GM08714 (cell line): ENCODE data around the gene CUL1.

Source experiments
- H3K4me3 ChIP-seq: fragments of 200-500 bp; sonication (Bioruptor generic); 2 replicates; pipeline ENCODE4 v1.5.1; 2014; ENCODE audit warnings: mild to moderate bottlenecking, low read length, inconsistent platforms
- ZNF274 ChIP-seq: IDR thresholded peaks from 2 replicates; pipeline ENCODE4 v1.6.1; 2012; ENCODE audit warnings: mild to moderate bottlenecking, low read depth, low read length

CUL1 gene

DNA sequence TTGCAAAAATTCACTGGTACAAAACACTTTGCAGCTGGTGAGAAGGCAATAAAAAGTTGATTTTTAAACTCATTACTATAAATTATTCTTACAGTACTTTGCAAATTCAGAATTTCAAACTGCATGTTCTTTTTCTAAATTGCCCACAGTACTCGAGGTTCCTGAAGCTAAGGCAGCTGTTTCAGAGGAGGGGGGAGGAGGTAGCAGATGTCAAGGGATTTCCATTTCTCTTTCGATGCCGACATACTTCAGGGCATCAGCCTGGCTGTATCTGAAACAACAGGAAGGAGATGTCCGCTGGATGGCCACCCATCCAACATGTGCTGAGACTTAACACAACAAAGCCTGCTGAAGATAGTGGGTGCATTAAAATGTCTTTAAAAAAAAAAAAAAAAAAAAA lies 108.7 kb downstream of the CUL1 start:
- H3K4me3 ChIP-seq, result no peak overlapping the region
- no peak for TF ChIP-seq ZNF274

DNA sequence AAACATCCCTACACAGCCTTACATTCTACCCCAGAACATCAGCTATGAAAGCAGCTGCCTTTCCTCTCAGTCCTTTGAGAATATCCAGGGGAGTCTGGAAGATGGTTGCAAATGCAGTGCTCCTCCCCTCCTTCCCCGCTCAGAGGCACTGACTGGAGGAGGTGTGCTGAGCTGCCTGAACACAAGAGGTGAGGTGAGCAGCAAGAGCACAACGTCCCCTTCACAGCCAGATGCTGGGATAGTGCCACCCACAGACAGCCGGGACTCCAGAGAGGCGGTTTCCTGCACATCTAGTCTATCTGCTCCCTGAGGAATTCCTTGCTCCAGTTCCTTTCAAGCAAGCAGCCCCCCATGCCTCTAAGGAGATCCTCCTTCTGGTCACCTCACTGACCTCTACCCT lies 111.2 kb downstream of the CUL1 start:
- H3K4me3 ChIP-seq, result no peak overlapping the region
- no peak for TF ChIP-seq ZNF274

DNA sequence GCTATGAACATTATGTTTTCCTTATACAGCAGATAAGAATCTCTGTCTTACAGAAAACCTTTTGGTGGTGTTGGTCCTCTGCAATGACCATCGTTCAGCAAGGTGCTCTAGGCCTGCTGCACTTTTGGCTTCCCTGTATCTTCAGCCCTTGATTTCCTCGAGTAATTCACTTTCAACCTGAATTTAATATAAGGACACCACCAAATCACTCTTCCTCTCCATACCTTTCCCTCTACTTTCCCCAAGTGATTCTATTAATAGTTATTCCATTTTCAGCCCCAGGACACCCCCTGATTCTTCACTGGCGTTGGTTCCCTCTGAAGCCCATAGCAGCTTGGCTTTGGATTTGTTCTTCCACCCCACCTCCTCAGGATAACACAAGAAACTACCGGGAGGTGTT lies 113.2 kb downstream of the CUL1 start:
- H3K4me3 ChIP-seq, result no peak overlapping the region
- TF ChIP-seq ZNF274, result no peak

DNA sequence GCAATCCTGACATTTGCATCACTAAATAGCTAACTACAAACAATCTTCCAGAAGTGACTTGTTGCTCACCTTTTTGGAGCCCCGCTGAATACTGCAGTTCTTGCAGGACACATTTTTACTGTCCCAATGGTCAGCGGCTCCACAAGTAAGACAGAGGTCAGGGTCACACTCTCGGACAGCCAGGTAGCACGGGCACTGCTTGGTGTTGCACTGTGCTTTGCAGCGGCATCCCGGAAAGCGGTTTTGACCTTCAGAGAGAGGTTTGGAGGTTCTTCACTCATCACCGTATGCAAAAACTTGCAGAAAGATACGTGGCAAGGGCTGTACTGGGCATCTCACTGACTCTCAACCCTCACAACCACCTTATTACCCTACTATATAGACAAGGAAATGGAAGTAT lies 115.2 kb downstream of the CUL1 start:
- TF ChIP-seq ZNF274, result no peak
- H3K4me3 ChIP-seq, result no peak overlapping the region

DNA sequence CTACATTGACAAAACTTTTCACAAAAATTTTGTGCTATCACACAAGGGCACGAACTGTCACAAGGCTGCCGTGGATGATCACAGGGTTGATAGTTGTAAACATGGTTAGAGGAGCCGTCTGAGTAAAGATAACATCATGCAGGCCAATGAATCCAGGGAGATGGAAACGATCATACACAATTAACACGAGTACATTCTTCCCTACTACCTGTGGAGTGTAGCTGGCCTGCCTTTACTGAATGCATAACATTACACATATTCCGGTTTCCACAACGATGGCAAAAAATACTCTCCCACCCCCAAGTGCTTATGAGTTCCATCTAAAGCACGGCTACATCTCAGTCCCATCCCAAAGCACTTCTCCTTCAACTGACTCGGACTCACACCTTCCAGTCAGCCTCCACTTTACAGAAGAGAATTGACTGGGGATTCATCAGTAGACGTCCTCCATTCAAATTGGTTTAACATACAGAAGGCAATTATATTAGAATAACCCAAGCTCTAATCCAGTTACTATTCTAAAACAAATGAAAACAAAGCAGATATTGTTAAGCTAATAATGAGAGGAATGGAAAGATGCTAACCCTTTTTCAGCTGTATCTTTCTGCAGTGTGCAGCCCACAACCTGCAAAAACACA lies 116.3 kb downstream of the CUL1 start:
- no peak for TF ChIP-seq ZNF274
- H3K4me3 ChIP-seq, result no peak overlapping the region

DNA sequence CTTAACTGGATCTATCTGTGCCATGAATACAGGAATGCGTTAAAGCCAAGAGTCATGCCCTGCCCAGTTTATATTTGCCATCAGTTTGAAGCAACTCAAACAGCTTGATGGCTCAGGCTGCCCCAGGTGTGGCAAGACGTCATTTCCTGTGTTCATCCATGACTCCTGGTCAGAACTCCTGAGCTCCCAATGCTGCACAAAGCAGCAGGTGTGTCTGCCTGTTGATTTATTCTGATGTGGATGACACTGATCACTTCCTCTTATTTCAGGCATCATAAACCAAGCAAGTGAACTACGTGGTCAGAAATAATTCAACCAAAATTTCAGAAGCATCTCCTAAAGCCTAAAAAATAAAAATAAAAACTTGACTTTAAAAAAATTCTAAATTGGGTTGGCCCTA lies 116.9 kb downstream of the CUL1 start:
- no peak for TF ChIP-seq ZNF274
- no peak overlapping the region for H3K4me3 ChIP-seq

DNA sequence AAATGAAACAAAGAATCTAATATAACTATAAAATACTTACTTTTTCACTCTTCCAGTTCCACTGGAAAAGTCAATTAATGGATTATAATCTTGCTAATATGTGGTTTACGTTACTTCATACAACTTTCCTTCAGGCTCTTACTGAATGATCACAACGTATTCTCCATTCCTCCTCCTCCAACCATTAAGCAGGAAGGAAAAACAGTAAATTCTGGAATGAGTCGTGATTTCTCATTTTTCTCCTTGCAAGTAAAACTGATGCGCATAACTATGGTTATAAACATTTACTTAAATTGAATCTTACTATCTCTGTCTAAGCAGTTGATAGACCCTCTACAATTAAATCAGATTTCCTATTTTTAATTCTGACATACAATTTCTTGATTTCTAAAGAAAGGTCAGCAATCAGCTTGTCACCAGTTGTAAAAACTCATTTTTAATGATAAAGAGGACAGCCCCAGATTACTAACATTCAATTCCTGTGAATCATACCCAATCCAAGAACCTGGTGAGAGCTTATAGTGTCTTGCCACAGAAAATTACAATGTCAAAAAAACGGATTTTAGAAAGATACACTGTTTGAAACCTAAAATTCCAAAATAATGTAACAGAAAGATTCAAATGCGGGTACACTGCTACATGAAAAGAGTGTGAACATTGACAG lies 121.1 kb downstream of the CUL1 start:
- no peak overlapping the region for H3K4me3 ChIP-seq
- TF ChIP-seq ZNF274, result no peak

DNA sequence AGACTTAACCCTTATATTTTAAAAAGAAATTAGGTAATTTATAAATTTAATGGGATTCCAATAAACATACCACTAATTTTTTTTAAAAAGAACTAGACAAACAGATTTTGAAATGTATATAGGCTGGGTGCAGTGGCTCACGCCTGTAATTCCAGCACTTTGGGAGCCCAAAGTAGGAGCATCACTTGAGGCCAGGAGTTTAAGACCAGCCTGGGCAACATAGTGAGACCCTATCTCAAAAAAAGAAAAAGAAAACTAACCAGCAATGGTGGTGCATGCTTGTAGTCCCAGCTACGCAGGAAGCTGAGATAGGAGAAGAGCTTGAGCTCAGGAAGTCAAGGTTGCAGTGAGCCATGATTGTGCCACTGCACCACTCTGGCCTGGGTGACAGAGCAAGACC lies 122.7 kb downstream of the CUL1 start:
- no peak for TF ChIP-seq ZNF274
- H3K4me3 ChIP-seq, result no peak overlapping the region

DNA sequence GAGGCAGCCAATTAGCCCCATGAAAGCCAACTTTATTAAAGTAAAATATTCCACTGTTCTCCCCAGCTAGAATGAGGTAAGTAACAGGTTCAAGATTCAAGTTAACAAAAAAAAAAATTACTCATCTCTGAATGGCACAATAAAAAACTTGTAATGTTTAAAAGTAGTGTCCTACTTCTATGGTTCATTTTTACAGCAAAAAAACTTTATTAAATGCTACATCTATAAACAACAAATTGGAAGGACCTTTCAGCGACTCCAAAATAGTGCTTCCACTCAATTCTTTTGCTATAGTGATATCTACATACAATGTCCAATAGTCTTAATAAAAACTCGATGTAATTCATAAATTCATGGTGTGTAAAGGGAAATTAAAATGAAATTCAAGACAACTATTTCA lies 126.2 kb downstream of the CUL1 start:
- no peak overlapping the region for H3K4me3 ChIP-seq
- no peak for TF ChIP-seq ZNF274

DNA sequence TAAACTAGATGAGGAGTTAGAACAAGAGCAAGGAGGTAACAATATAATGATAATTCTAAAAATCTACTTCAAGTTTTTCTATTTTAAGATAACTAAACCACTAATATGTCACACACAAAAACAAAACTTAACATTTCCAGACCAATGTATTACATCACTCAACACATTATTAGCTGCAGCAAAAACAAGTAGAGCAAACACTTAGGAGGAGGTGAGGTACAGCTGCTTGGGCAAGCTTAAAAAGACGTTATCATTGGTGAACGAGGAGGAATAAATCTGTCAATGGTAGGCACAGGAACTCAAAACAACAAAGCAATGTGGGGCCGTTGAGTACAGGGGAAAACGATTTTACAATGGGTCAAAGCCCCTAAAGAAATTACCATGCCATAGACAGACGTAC lies 126.6 kb downstream of the CUL1 start:
- no peak for TF ChIP-seq ZNF274
- no peak overlapping the region for H3K4me3 ChIP-seq

DNA sequence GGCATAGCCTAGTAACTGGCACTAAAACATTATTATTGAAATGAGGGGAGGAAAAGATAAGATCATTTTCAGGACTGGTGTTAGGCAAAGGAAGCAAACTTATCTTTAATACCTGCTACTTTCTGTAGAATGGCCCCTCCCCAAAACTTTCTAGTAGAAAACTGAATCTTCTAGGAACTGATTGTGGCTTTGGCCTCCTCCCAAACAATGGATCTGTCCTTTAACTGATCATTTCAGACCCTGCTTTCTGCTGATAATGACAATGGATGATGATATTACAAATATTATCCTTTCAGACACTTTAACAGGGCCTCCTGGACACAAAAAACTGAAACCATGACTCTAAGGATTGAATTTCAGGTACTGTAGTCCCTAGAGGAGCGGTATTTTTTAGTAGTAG lies 130.3 kb downstream of the CUL1 start:
- no peak for TF ChIP-seq ZNF274
- no peak overlapping the region for H3K4me3 ChIP-seq

DNA sequence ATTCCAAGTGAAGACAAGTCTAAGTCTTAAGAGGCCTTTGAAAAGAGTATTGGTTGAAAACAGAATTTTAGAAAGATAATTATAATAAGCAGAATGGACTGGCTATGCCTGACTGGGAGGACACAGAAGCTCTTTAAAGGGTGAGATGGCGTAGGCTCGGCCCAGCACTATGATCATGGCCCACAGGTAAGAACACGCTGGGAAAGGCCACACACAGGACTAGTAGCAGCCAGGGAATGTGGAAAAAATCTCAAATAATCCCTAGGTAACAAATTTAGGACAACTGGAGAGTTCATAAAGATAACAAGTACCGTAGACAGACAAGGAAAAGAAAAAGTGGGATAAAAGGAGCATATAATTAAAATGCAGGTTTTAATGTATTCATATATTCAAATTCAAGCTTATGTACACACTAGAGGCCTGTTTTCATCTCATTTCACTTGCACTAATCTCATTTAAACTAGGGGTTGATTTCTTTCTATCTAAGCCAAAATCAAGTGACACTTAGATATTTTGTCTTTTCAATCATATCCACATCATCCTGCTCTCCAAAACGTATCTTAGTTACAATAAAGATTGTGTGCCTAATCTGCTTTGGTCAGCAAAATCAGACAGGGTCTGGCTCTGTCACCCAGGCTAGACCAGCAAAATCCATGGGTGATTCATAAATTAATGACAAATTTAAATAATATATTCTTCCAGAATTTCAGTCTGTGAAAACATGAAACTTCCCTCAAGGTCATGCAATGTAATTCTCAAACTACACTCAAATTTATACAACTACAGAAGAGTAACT lies 132.4 kb downstream of the CUL1 start:
- no peak for TF ChIP-seq ZNF274
- H3K4me3 ChIP-seq, result no peak overlapping the region

DNA sequence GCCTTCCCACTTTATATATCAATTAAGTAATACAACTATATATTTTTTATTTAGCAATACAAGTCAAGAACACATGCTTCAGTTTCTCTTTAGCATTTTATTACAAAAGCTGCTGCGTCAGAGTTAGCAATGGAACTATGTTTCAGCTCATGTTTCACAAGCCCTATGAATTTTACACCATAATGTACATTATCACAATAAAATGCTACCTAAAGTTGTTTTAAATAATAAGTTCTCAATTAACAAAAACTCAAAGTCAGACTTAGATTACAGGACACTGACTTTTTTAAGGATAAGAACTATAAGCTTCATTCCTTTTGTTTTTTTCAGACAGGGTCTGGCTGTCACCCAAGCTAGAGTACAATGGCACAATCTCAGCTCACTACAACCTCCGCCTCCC lies 133.1 kb downstream of the CUL1 start:
- no peak overlapping the region for H3K4me3 ChIP-seq
- no peak for TF ChIP-seq ZNF274

DNA sequence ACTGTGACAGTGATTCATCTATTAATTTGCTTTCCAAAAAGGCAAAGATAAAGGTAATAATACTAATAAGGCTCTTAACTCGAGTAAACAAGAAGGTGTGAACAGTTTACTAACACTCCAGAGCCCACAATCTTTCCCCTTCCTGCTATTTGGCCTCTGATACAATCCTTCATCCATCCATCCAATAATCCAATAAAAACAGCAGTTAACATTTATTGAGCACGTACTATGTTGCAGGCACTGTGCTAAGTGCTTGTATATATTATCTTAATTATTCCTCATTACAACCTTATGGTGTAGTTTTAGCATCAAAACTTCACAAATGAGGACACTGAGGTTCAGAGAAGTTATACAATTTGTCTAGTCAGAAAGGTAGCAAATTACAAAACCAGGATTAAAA lies 135.9 kb downstream of the CUL1 start:
- TF ChIP-seq ZNF274, result no peak
- H3K4me3 ChIP-seq, result no peak overlapping the region

DNA sequence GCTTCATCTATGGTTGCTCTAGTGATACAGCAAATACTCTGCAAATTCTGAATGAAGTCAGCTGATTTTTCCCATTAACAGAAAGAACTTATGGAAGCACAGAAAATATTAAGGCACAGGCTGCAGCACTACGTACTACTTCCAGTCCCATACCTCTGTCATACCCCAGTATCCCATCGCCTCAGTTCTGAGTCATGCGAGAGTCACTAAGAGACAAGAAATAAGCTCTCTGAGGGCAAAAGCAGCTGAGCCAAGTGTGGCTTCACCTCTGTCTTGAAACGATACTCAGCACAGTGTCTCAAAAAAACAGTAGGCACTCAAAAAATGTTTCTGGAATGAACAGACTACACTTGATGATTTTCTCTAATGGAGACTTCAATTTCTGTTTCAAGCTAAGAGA lies 137.2 kb downstream of the CUL1 start:
- H3K4me3 ChIP-seq, result no peak overlapping the region
- TF ChIP-seq ZNF274, result no peak
